22Rv1 (cell line): ENCODE measurements around the gene HSP90AB1.

Experiments used
- ZFX ChIP-seq: fragments of 450-650 bp; IDR thresholded peaks from 2 replicates; pipeline ENCODE4 v1.6.1; 2017; ENCODE audit warnings: antibody characterized with exemption, borderline replicate concordance
- TF ChIP-seq, protein P1 (sequence below): fragments of 450-650 bp; IDR thresholded peaks from 2 replicates; pipeline ENCODE4 v1.5.1; 2017; ENCODE audit warnings: mild to moderate bottlenecking

DNA sequence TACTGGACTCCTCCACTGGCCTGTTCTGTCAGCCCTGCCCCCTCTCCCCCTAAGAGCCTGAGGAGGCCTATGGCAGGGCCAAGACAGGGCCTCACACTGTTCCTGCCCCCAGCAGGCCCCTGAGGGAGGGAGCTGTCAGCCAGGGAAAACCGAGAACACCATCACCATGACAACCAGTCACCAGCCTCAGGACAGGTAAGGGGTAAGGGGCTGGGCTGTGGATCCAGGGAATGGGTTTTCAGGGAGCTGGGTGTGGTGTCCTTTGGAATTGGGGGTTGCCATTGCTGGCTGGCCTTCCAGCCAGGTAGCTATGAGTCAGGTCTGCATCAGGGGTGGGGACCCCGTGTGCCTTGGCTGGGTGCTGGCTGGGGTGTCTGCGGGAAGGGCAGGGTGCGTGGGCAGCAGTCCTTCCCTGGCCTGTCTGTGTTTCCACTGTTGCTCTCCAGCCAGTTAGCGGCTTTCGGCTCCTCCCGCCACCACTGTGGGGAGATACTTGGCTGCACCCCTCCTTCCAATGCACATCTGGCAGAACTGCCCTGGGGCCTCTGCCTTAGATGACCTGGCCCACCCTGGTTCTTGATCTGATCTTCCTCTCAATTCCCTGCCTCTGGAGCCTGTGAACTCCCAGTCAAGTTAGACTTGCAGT, 19.6 kb upstream of the HSP90AB1 start:
- TF ChIP-seq, protein P1, sequence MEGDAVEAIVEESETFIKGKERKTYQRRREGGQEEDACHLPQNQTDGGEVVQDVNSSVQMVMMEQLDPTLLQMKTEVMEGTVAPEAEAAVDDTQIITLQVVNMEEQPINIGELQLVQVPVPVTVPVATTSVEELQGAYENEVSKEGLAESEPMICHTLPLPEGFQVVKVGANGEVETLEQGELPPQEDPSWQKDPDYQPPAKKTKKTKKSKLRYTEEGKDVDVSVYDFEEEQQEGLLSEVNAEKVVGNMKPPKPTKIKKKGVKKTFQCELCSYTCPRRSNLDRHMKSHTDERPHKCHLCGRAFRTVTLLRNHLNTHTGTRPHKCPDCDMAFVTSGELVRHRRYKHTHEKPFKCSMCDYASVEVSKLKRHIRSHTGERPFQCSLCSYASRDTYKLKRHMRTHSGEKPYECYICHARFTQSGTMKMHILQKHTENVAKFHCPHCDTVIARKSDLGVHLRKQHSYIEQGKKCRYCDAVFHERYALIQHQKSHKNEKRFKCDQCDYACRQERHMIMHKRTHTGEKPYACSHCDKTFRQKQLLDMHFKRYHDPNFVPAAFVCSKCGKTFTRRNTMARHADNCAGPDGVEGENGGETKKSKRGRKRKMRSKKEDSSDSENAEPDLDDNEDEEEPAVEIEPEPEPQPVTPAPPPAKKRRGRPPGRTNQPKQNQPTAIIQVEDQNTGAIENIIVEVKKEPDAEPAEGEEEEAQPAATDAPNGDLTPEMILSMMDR: no peak
- no peak for TF ChIP-seq ZFX
